Trophoblast cell (in vitro differentiated cells and primary cell): ENCODE results near the gene ANAPC2.

ENCODE experiments used
- DNase-seq, 2 donors: peaks; one replicate each; pipeline ENCODE4 v3.0.0-alpha.2; 2016
- H2AFZ ChIP-seq: 2 replicates; pipeline ENCODE4 v1.6.1; 2013; ENCODE audit warnings: low read length, moderate library complexity, mild to moderate bottlenecking; ENCODE audit not compliant: insufficient read depth, poor library complexity
- H2AK5ac ChIP-seq: 2 replicates; pipeline ENCODE4 v1.6.1; 2013; ENCODE audit warnings: mild to moderate bottlenecking, low read length
- H2BK120ac ChIP-seq: 2 replicates; pipeline ENCODE4 v1.6.1; 2013; ENCODE audit warnings: low read length, mild to moderate bottlenecking, moderate library complexity; ENCODE audit not compliant: insufficient read depth, poor library complexity
- H2BK12ac ChIP-seq: 2 replicates; pipeline ENCODE4 v1.6.1; 2013; ENCODE audit warnings: mild to moderate bottlenecking, low read length, moderate library complexity
- H2BK5ac ChIP-seq: 2 replicates; pipeline ENCODE4 v1.6.1; 2013; ENCODE audit warnings: low read length, low read depth, moderate library complexity, mild to moderate bottlenecking; ENCODE audit not compliant: poor library complexity
- H3K14ac ChIP-seq: 2 replicates; pipeline ENCODE4 v1.6.1; 2013; ENCODE audit warnings: mild to moderate bottlenecking, low read length
- H3K18ac ChIP-seq: 2 replicates; pipeline ENCODE4 v1.6.1; 2013; ENCODE audit warnings: mild to moderate bottlenecking, low read length
- H3K23ac ChIP-seq: 2 replicates; pipeline ENCODE4 v1.6.1; 2013; ENCODE audit warnings: low read length
- H3K27ac ChIP-seq: 2 replicates; pipeline ENCODE4 v1.5.1; 2013; ENCODE audit warnings: low read depth, mild to moderate bottlenecking, inconsistent platforms, low read length, moderate library complexity
- H3K27me3 ChIP-seq: 2 replicates; pipeline ENCODE4 v1.6.1; 2013; ENCODE audit warnings: inconsistent platforms, mild to moderate bottlenecking, low read length, moderate library complexity; ENCODE audit not compliant: insufficient read depth
- H3K36me3 ChIP-seq, 2 experiments: 1 replicate in 1 of 2; 2 replicates in 1 of 2; pipeline ENCODE4 v1.6.1; 2013; ENCODE audit warnings: low read length in 2 of 2, mild to moderate bottlenecking in 2 of 2, moderate library complexity in 1 of 2; ENCODE audit not compliant: insufficient read depth in 2 of 2, control insufficient read depth in 1 of 2
- H3K4ac ChIP-seq: 2 replicates; pipeline ENCODE4 v1.6.1; 2013; ENCODE audit warnings: low read depth, mild to moderate bottlenecking, low read length, moderate library complexity
- H3K4me1 ChIP-seq, 2 experiments: 1 replicate in 1 of 2; 2 replicates in 1 of 2; pipeline ENCODE4 v1.6.1; 2013; ENCODE audit warnings: low read length in 2 of 2, mild to moderate bottlenecking in 2 of 2, moderate library complexity in 1 of 2; ENCODE audit not compliant: insufficient read depth in 2 of 2, control insufficient read depth in 1 of 2
- H3K4me2 ChIP-seq: 2 replicates; pipeline ENCODE4 v1.6.1; 2013; ENCODE audit warnings: inconsistent platforms, mild to moderate bottlenecking, low read length, moderate library complexity
- H3K4me3 ChIP-seq: 2 replicates; pipeline ENCODE4 v1.5.1; 2013; ENCODE audit warnings: mild to moderate bottlenecking, low read depth, low read length, inconsistent platforms
- H3K79me1 ChIP-seq: one replicate; pipeline ENCODE4 v1.6.1; 2013; ENCODE audit warnings: low read length
- H3K79me2 ChIP-seq: 2 replicates; pipeline ENCODE4 v1.6.1; 2013; ENCODE audit warnings: low read length, mild to moderate bottlenecking; ENCODE audit not compliant: control insufficient read depth, insufficient read depth, poor library complexity
- H3K9ac ChIP-seq: 2 replicates; pipeline ENCODE4 v1.6.1; 2013; ENCODE audit warnings: mild to moderate bottlenecking, low read length
- H3K9me3 ChIP-seq: 2 replicates; pipeline ENCODE4 v1.6.1; 2013; ENCODE audit warnings: low read depth, mild to moderate bottlenecking, control low read depth, inconsistent platforms, low read length; ENCODE audit not compliant: insufficient read depth
- H4K12ac ChIP-seq: 2 replicates; pipeline ENCODE4 v1.6.1; 2013; ENCODE audit warnings: low read depth, mild to moderate bottlenecking, low read length, moderate library complexity
- H4K8ac ChIP-seq: 2 replicates; pipeline ENCODE4 v1.6.1; 2013; ENCODE audit warnings: low read depth, mild to moderate bottlenecking, low read length, moderate library complexity
- H4K91ac ChIP-seq: one replicate; pipeline ENCODE4 v1.6.1; 2013; ENCODE audit warnings: low read depth, mild to moderate bottlenecking, low read length, moderate library complexity
- WGBS: extraction: QIAGEN DNeasy Blood & Tissue Kit; methylation state at CpG from one replicate; pipeline ENCODE4 v1.1.7; 2013; ENCODE audit warnings: missing lambda C conversion rate; ENCODE audit not compliant: insufficient read length, insufficient coverage; ENCODE audit errors: extremely low coverage; 5-methylcytosine and 5-hydroxymethylcytosine counted together

Gene ANAPC2

DNA sequence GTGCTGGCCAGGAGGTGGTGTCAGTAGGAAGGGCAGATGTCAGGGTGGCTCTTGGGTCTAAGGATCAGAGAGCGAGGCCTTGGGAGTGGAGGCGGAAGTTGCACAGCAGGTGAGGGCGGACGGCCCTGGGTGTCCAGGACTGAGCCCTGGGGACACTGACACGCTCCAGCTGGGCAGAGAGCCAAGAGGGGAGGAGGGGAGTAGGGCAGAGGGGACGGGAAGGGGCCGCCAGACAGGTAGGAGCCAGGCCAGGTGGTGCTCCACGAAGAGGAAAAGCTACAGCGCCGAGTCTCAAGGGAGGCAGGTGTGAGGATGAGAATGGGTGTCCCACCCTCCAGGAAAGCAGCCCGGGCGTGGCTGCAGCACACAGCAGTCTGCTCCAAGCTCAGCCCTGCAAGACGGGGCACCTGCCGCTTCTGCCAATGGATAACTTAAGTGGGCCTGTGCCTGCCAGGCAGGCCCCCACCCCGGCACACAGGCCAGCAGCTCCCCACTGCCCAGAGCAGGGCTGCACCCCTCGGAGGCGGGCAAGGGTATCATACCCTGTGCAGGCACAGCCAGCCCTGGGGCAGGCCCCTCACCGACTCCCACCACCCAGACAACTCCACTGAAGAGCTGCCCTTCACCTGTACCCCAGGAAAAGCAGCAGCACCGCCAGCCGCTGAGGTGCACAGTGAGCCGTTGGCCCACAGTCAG lies 7.3 kb upstream of the ANAPC2 start:
- no peak overlapping the region for H4K12ac ChIP-seq

DNA sequence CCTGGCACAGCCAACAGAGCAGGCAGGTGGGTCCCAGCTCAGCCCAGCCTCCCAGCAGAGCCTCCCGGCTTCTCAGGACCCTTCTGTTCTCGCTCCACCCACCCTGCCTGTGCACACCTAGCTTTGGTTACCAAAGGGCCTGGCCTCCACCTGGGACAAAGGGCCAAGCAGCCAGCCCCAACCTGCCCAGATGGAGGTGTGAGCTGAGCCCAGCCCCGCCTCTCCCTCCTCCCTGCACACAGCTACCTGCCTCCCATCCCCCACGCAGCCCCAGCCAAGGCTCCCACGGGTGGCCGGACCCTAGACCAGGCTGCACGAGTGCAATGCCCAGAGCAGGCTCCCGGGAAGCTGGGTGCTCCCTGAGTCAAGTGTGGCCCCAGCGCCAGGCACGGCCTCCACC lies 6.5 kb upstream of the ANAPC2 start:
- H4K91ac ChIP-seq, result no peak overlapping the region
- H2AK5ac ChIP-seq, result no peak overlapping the region
- no peak overlapping the region for H2BK12ac ChIP-seq

More for the DNA sequence above, 7.3 kb upstream of the ANAPC2 start:
- no CpG with 5 or more reads among the region's 21 CpGs for WGBS
- Histone ChIP-seq H3K36me3 (peaks cover 16 to 21% of the 10 kb centered on the region in 2 experiments), H2BK5ac (no peak overlapping the region), H2BK120ac (no peak overlapping the region), H2AK5ac (no peak overlapping the region), H3K27ac (no peak overlapping the region), H3K9me3 (no peaks in the 10 kb centered on the region), H2BK12ac (no peak overlapping the region), H3K14ac (no peak overlapping the region), H3K23ac (no peak overlapping the region), H4K91ac (no peak overlapping the region), H2AFZ (no peak overlapping the region), H3K4me2 (no peak overlapping the region), H3K18ac (no peak overlapping the region), H4K8ac (no peak overlapping the region), H3K79me1 (no peaks in the 10 kb centered on the region), H3K79me2 (no peaks in the 10 kb centered on the region), H3K27me3 (no peaks in the 10 kb centered on the region), H3K4me3 (no peak overlapping the region), H3K4me1 (peaks cover 9 to 23% of the 10 kb centered on the region in 2 experiments), H3K4ac (no peak overlapping the region), H3K9ac (no peak overlapping the region)
- DNase-seq, result peak in 1 of 2 donors; percentile 10

DNA sequence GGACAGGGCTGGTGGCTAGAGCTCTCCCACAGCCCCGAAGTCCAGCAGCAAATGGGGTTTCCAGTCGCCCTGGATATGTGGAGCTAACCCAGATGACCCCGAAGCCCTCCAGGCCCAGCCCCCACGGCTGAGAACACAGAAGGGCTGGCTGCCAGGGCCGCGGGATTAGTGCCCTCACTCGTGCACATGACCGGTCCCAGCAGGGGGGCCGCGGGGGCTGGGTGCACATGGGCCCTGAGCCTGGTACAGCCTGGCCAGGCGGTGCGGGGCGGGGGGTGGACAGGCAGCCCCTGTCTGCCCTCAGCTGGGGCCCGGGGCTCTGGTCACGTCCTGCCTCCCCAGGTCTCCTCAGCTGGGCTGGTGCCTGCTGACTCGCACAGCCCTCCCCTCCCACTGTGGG lies 6.0 kb upstream of the ANAPC2 start:
- no peak overlapping the region for H3K23ac ChIP-seq
- no CpG with 5 or more reads among the region's 16 CpGs for WGBS
- H2BK120ac ChIP-seq, result no peak overlapping the region
- H3K36me3 ChIP-seq, result peaks cover 27 to 31% of the 10 kb centered on the region in 2 experiments
- no peak overlapping the region for H2AFZ ChIP-seq
- no peak overlapping the region for H2BK12ac ChIP-seq
- H3K18ac ChIP-seq, result no peak overlapping the region
- H3K14ac ChIP-seq, result no peak overlapping the region
- H3K4me1 ChIP-seq, result peaks cover 14 to 27% of the 10 kb centered on the region in 2 experiments
- no peak overlapping the region for H4K91ac ChIP-seq
- H3K9me3 ChIP-seq, result no peaks in the 10 kb centered on the region
- H2BK5ac ChIP-seq, result no peak overlapping the region
- no peak overlapping the region for H3K27ac ChIP-seq
- no peak overlapping the region for H3K4ac ChIP-seq
- no peaks in the 10 kb centered on the region for H3K27me3 ChIP-seq
- no peak overlapping the region for H2AK5ac ChIP-seq
- H4K8ac ChIP-seq, result no peak overlapping the region
- no peak overlapping the region for H3K4me2 ChIP-seq
- H3K79me1 ChIP-seq, result no peaks in the 10 kb centered on the region
- H3K79me2 ChIP-seq, result peaks cover 2% of the 10 kb centered on the region
- H4K12ac ChIP-seq, result no peak overlapping the region
- no peak for DNase-seq
- no peak overlapping the region for H3K9ac ChIP-seq
- no peak overlapping the region for H3K4me3 ChIP-seq

More for the DNA sequence above, 6.5 kb upstream of the ANAPC2 start:
- no peaks in the 10 kb centered on the region for H3K79me1 ChIP-seq
- no peak overlapping the region for H3K14ac ChIP-seq
- H2AFZ ChIP-seq, result no peak overlapping the region
- peaks cover 9 to 25% of the 10 kb centered on the region in 2 experiments for H3K4me1 ChIP-seq
- H3K27me3 ChIP-seq, result no peaks in the 10 kb centered on the region
- no CpG with 5 or more reads among the region's 10 CpGs for whole genome bisulfite sequencing
- no peak overlapping the region for H4K12ac ChIP-seq
- no peak overlapping the region for H2BK120ac ChIP-seq
- H3K36me3 ChIP-seq, result peaks cover 24 to 28% of the 10 kb centered on the region in 2 experiments
- no peak overlapping the region for H2BK5ac ChIP-seq
- H3K9me3 ChIP-seq, result no peaks in the 10 kb centered on the region
- no peaks in the 10 kb centered on the region for H3K79me2 ChIP-seq
- H3K27ac ChIP-seq, result no peak overlapping the region
- no peak overlapping the region for H4K8ac ChIP-seq
- H3K4ac ChIP-seq, result no peak overlapping the region
- H3K4me3 ChIP-seq, result no peak overlapping the region
- no peak overlapping the region for H3K4me2 ChIP-seq
- DNase-seq, result no peak
- no peak overlapping the region for H3K18ac ChIP-seq
- no peak overlapping the region for H3K23ac ChIP-seq
- H3K9ac ChIP-seq, result no peak overlapping the region

DNA sequence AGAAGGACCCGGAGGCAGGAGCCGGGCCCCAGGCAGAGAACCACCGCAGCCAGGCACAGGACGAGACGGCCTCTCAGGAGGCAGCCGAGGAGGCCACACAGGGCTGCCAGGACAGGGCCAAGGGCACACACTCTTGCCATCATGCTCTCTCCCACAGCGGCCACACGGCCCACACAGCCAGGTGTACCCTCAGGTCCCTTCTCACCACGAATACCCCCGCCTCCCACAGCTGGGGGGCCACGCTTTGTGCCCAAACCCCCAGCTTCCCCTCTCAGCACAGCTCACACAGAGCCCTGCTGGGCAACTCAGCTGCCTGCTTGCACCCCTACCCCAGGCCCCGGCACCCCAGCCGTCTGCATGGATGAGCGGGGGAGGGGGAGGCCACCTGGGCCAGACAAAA lies 5.4 kb upstream of the ANAPC2 start:
- no peak overlapping the region for H3K9ac ChIP-seq
- H3K27ac ChIP-seq, result no peak overlapping the region
- no peak overlapping the region for H2BK120ac ChIP-seq
- no peak overlapping the region for H4K91ac ChIP-seq
- H3K4ac ChIP-seq, result no peak overlapping the region
- no peak overlapping the region for H2BK5ac ChIP-seq
- peaks cover 15 to 23% of the 10 kb centered on the region in 2 experiments for H3K4me1 ChIP-seq
- H3K79me1 ChIP-seq, result no peaks in the 10 kb centered on the region
- H3K4me3 ChIP-seq, result no peak overlapping the region
- no peak overlapping the region for H2AFZ ChIP-seq
- no peaks in the 10 kb centered on the region for H3K9me3 ChIP-seq
- DNase-seq, result no peak
- no peak overlapping the region for H3K18ac ChIP-seq
- peaks cover 27 to 31% of the 10 kb centered on the region in 2 experiments for H3K36me3 ChIP-seq
- H3K79me2 ChIP-seq, result peaks cover 2% of the 10 kb centered on the region
- no peak overlapping the region for H2AK5ac ChIP-seq
- no peak overlapping the region for H3K14ac ChIP-seq
- WGBS, result no CpG with 5 or more reads among the region's 14 CpGs
- H3K23ac ChIP-seq, result no peak overlapping the region
- no peak overlapping the region for H3K4me2 ChIP-seq
- no peak overlapping the region for H2BK12ac ChIP-seq
- H4K12ac ChIP-seq, result no peak overlapping the region
- no peaks in the 10 kb centered on the region for H3K27me3 ChIP-seq
- H4K8ac ChIP-seq, result no peak overlapping the region
